GM13977 (cell line): ENCODE results near the gene RNU6-1.

Experiments used
- DNase-seq: peaks from one replicate; pipeline ENCODE4 v3.0.0; 2012; ENCODE audit warnings: low spot score
- in situ Hi-C: fragments of 300-500 bp; cut with MboI; formaldehyde crosslinking; loops from one replicate; pipeline ENCODE4 v1.12.0; 2022; ENCODE audit warnings: low sequenced_read_pairs, low pct_unique_long_range_greater_than_20kb, mixed read lengths, inconsistent platforms; ENCODE audit not compliant: unreplicated experiment
- TF ChIP-seq, protein P1 (sequence below): IDR thresholded peaks from 2 replicates; pipeline ENCODE4 v1.5.1; 2012; ENCODE audit warnings: mild to moderate bottlenecking, control low read depth; ENCODE audit not compliant: insufficient read depth; ENCODE audit errors: extremely low read depth, missing control alignments

RNU6-1 gene

GRCh38 chr15:67823314-67824196, 16.3 kb downstream of the RNU6-1 start:
- in situ Hi-C loops = no loop called here
- DNase-seq = peak; percentile 60
- TF ChIP-seq, protein P1, sequence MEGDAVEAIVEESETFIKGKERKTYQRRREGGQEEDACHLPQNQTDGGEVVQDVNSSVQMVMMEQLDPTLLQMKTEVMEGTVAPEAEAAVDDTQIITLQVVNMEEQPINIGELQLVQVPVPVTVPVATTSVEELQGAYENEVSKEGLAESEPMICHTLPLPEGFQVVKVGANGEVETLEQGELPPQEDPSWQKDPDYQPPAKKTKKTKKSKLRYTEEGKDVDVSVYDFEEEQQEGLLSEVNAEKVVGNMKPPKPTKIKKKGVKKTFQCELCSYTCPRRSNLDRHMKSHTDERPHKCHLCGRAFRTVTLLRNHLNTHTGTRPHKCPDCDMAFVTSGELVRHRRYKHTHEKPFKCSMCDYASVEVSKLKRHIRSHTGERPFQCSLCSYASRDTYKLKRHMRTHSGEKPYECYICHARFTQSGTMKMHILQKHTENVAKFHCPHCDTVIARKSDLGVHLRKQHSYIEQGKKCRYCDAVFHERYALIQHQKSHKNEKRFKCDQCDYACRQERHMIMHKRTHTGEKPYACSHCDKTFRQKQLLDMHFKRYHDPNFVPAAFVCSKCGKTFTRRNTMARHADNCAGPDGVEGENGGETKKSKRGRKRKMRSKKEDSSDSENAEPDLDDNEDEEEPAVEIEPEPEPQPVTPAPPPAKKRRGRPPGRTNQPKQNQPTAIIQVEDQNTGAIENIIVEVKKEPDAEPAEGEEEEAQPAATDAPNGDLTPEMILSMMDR = no peak

DNA sequence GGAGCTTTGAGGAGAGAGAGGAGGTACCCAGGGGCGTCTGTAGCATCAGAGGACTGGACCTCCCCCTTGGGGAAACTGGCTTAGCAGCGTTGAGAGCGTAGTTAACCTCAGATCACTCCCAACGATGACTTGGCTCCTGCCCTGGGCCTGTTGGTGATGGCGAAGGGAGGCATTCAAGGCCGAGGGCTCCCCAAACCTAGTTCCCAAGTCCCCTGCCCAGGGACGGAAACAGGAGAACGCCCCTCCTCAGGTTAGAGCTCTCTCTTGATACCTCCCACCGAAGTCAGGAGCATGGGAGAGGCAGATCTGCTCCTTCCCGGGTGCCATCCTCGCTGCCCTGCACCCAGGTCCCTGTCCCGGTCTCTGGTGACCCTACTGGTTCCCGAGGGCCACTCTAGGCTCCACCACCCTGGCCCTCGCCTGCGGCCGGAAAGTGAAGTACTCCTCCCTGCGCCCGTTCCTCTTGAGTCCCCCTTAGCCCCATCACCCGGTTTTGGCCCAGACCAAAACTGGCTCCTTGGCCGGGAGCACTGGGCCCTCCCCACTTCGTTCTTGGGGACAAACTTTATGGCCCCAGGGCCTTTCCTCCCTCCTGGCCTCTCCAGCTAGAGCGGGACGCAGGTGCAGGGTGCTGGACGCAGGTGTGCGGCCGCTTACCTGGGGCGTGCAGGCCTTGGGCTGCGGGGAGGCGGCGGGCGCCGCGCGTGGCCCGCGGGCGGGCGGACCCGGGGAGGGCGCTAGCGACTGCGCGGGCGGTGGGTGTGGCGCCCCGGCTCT, 17.1 kb downstream of the RNU6-1 start:
- peak; percentile 50 for DNase-seq
- in situ Hi-C loops = no loop called here

GRCh38 chr15:67821784-67822440, 17.9 kb downstream of the RNU6-1 start:
- TF ChIP-seq, protein P1 = no peak
- DNase-seq = peak; percentile 46
- in situ Hi-C loops = no loop called here

More for the DNA sequence above, 17.1 kb downstream of the RNU6-1 start:
- TF ChIP-seq, protein P1 = no peak

GRCh38 chr15:67820992-67821783, 18.7 kb downstream of the RNU6-1 start:
- in situ Hi-C loops = no loop called here
- peak; percentile 84 for DNase-seq

DNA sequence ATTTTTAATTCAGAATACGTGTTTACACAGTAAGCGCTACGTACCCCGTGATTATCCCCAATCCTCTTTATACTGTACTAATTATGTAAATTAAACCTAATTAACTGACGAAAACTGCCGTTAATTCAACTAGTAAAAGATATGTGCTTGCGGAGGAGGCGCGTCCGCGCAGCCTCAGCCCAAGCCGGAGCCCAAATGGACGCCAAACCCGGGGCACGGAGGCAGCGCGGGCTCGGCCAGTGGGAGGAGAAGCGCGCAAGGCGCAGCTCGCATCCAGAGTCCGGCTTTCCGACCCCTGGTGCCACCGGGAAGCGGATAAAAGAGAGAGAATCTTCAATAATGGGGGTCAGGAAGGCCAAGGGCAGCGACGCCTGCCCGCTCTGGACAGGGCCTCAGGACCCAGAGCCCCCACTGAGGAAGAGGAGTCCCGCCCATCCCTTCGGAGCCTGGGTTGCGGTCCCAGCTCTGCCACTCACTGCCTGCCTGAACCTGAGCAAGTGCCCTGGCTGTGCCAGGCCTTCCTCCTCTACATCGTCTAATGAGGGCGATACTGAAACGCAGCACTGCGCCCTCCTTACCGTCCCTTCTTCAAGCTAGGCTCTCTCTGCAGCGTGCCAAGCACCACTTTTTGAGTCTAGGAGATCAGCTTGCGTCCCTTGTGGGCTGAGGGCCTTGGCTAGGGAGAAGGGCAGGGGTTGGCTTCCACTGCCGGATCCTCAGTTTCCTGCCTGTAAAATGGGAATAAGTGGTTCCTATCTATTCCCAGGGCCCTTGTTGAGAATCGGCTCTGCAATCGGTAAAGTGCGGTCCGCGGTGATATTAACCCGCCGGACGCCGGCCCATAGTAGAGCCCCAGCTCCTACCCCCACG, 19.5 kb downstream of the RNU6-1 start:
- peak; percentile 45 for DNase-seq
- in situ Hi-C loops = no loop called here
- TF ChIP-seq, protein P1 = no peak

More at GRCh38 chr15:67820992-67821783, 18.7 kb downstream of the RNU6-1 start:
- TF ChIP-seq, protein P1 = no peak
